ENCODE data around the gene RBM11.

- TF ChIP-seq, protein P1, sequence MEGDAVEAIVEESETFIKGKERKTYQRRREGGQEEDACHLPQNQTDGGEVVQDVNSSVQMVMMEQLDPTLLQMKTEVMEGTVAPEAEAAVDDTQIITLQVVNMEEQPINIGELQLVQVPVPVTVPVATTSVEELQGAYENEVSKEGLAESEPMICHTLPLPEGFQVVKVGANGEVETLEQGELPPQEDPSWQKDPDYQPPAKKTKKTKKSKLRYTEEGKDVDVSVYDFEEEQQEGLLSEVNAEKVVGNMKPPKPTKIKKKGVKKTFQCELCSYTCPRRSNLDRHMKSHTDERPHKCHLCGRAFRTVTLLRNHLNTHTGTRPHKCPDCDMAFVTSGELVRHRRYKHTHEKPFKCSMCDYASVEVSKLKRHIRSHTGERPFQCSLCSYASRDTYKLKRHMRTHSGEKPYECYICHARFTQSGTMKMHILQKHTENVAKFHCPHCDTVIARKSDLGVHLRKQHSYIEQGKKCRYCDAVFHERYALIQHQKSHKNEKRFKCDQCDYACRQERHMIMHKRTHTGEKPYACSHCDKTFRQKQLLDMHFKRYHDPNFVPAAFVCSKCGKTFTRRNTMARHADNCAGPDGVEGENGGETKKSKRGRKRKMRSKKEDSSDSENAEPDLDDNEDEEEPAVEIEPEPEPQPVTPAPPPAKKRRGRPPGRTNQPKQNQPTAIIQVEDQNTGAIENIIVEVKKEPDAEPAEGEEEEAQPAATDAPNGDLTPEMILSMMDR (IDR thresholded peaks at IDR 0.05): no peak
- TF ChIP-seq POLR2AphosphoS5 (IDR thresholded peaks at IDR 0.05): no peak
- TF ChIP-seq POLR2A (IDR thresholded peaks at IDR 0.05): no peak
Observed at GRCh38 chr21:14210738-14211137, 5.2 kb upstream of the RBM11 start, which contains the start of gene LIPI.

All from breast epithelium (tissue), 3 donors.